ENCODE data around the gene PLAAT4. TPM values are rescaled to one million over a fixed set of nuclear protein-coding genes. Genes with fewer than 3 reads are reported as not detected.

Gene PLAAT4
- total RNA-seq, 1 experiment from 2014 or later: 2.9 TPM

- peaks cover 34% of the 10 kb centered on the region for H3K36me3 Mint-ChIP-seq
- POLR2A ChIA-PET: no interaction called here
- H3K4me1 Mint-ChIP-seq: peaks cover 54% of the 10 kb centered on the region
- DNase-seq (ENCODE audit: low spot score) (no peak), ATAC-seq (no peak)
- H3K27ac Mint-ChIP-seq: no peak overlapping the region
- CTCF ChIA-PET: no interaction called here
- no peak for TF ChIP-seq TP53 (CRISPR knock-in tag; IDR thresholded peaks at IDR 0.05)
- TF ChIP-seq, protein P1, sequence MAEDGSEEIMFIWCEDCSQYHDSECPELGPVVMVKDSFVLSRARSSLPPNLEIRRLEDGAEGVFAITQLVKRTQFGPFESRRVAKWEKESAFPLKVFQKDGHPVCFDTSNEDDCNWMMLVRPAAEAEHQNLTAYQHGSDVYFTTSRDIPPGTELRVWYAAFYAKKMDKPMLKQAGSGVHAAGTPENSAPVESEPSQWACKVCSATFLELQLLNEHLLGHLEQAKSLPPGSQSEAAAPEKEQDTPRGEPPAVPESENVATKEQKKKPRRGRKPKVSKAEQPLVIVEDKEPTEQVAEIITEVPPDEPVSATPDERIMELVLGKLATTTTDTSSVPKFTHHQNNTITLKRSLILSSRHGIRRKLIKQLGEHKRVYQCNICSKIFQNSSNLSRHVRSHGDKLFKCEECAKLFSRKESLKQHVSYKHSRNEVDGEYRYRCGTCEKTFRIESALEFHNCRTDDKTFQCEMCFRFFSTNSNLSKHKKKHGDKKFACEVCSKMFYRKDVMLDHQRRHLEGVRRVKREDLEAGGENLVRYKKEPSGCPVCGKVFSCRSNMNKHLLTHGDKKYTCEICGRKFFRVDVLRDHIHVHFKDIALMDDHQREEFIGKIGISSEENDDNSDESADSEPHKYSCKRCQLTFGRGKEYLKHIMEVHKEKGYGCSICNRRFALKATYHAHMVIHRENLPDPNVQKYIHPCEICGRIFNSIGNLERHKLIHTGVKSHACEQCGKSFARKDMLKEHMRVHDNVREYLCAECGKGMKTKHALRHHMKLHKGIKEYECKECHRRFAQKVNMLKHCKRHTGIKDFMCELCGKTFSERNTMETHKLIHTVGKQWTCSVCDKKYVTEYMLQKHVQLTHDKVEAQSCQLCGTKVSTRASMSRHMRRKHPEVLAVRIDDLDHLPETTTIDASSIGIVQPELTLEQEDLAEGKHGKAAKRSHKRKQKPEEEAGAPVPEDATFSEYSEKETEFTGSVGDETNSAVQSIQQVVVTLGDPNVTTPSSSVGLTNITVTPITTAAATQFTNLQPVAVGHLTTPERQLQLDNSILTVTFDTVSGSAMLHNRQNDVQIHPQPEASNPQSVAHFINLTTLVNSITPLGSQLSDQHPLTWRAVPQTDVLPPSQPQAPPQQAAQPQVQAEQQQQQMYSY (CRISPR knock-in tag; IDR thresholded peaks at IDR 0.05): no peak
- TF ChIP-seq CTCF (IDR thresholded peaks at IDR 0.05): no peak
- no peak for TF ChIP-seq SMAD4 (CRISPR knock-in tag; IDR thresholded peaks at IDR 0.05)
- no peak for TF ChIP-seq GABPB1 (CRISPR knock-in tag; IDR thresholded peaks at IDR 0.05)
- TF ChIP-seq, protein P2, sequence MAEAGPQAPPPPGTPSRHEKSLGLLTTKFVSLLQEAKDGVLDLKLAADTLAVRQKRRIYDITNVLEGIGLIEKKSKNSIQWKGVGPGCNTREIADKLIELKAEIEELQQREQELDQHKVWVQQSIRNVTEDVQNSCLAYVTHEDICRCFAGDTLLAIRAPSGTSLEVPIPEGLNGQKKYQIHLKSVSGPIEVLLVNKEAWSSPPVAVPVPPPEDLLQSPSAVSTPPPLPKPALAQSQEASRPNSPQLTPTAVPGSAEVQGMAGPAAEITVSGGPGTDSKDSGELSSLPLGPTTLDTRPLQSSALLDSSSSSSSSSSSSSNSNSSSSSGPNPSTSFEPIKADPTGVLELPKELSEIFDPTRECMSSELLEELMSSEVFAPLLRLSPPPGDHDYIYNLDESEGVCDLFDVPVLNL (CRISPR knock-in tag; IDR thresholded peaks at IDR 0.05; ENCODE audit: borderline replicate concordance, low read depth): no peak
- no peak for TF ChIP-seq ATF1 (CRISPR knock-in tag; IDR thresholded peaks at IDR 0.05)
- no peak for TF ChIP-seq ZNF219 (CRISPR knock-in tag; IDR thresholded peaks at IDR 0.05; ENCODE audit: borderline replicate concordance)
- TF ChIP-seq, protein P3, sequence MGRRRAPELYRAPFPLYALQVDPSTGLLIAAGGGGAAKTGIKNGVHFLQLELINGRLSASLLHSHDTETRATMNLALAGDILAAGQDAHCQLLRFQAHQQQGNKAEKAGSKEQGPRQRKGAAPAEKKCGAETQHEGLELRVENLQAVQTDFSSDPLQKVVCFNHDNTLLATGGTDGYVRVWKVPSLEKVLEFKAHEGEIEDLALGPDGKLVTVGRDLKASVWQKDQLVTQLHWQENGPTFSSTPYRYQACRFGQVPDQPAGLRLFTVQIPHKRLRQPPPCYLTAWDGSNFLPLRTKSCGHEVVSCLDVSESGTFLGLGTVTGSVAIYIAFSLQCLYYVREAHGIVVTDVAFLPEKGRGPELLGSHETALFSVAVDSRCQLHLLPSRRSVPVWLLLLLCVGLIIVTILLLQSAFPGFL (CRISPR knock-in tag; IDR thresholded peaks at IDR 0.05; ENCODE audit: borderline replicate concordance): no peak
- H3K27me3 Mint-ChIP-seq (ENCODE audit: low read depth): peaks cover 9% of the 10 kb centered on the region
- no peak overlapping the region for H3K4me3 Mint-ChIP-seq
- H3K9me3 Mint-ChIP-seq: peaks cover 53% of the 10 kb centered on the region
Observed at GRCh38 chr11:63501236-63501635, 35.4 kb upstream of the PLAAT4 start.

DNA sequence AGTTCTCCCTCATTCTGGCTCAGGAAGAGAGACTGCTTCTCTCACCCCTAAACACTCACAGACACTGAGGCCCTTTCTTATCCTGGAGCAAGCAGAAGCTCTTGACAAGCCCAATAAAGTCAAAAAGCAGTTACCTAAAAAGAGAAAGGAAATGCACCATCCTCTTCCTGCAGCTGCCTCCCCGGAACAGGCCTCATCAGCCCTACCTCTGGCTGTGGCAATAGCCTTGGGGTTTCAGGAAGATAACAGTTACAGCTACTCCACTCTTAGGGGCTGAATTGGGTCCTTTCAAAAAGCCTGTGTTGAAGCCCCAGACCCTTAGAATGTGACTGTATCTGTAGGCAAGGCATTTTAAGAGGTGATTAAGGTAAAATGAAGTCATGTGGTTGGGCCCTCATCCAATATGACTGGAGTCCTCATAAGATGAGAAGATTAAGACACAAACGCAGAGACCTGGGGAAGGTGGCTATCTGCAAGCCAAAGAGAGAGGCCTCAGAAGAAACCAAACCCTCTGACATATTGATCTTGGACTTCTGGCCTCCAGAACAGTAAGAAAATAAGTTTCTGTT lies 34.3 kb upstream of the PLAAT4 start:
- Mint-ChIP-seq H3K4me1 (peaks cover 65% of the 10 kb centered on the region), H3K4me3 (no peak overlapping the region), H3K36me3 (peaks cover 34% of the 10 kb centered on the region), H3K27ac (no peak overlapping the region), H3K9me3 (peaks cover 49% of the 10 kb centered on the region), H3K27me3 (ENCODE audit: low read depth) (peaks cover 13% of the 10 kb centered on the region)
- ATAC-seq (no peak), DNase-seq (ENCODE audit: low spot score) (no peak)
- POLR2A ChIA-PET: no interaction called here
- CTCF ChIA-PET: no interaction called here
- TF ChIP-seq, protein P4, sequence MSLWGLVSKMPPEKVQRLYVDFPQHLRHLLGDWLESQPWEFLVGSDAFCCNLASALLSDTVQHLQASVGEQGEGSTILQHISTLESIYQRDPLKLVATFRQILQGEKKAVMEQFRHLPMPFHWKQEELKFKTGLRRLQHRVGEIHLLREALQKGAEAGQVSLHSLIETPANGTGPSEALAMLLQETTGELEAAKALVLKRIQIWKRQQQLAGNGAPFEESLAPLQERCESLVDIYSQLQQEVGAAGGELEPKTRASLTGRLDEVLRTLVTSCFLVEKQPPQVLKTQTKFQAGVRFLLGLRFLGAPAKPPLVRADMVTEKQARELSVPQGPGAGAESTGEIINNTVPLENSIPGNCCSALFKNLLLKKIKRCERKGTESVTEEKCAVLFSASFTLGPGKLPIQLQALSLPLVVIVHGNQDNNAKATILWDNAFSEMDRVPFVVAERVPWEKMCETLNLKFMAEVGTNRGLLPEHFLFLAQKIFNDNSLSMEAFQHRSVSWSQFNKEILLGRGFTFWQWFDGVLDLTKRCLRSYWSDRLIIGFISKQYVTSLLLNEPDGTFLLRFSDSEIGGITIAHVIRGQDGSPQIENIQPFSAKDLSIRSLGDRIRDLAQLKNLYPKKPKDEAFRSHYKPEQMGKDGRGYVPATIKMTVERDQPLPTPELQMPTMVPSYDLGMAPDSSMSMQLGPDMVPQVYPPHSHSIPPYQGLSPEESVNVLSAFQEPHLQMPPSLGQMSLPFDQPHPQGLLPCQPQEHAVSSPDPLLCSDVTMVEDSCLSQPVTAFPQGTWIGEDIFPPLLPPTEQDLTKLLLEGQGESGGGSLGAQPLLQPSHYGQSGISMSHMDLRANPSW (CRISPR knock-in tag; conservative IDR thresholded peaks at IDR 0.05; ENCODE audit: low read depth): no peak
- TF ChIP-seq ZNF671 (CRISPR knock-in tag; IDR thresholded peaks at IDR 0.05) (no peak), ESRRA (CRISPR knock-in tag; IDR thresholded peaks at IDR 0.05; ENCODE audit: borderline replicate concordance) (no peak), ELF4 (CRISPR knock-in tag; IDR thresholded peaks at IDR 0.05; ENCODE audit: low read depth) (no peak), ZNF416 (CRISPR knock-in tag; IDR thresholded peaks at IDR 0.05) (no peak), MYBL2 (CRISPR knock-in tag; IDR thresholded peaks at IDR 0.05) (no peak), OVOL2 (CRISPR knock-in tag; IDR thresholded peaks at IDR 0.05; ENCODE audit: borderline replicate concordance) (no peak), ZNF317 (CRISPR knock-in tag; IDR thresholded peaks at IDR 0.05; ENCODE audit: borderline replicate concordance, low read depth) (no peak), ATF2 (CRISPR knock-in tag; IDR thresholded peaks at IDR 0.05; ENCODE audit: borderline replicate concordance, low read depth) (no peak), ZNF263 (CRISPR knock-in tag; IDR thresholded peaks at IDR 0.05; ENCODE audit: low read depth) (no peak), CREB1 (CRISPR knock-in tag; IDR thresholded peaks at IDR 0.05) (no peak), ATF1 (CRISPR knock-in tag; IDR thresholded peaks at IDR 0.05) (no peak), NR3C1 (CRISPR knock-in tag; conservative IDR thresholded peaks at IDR 0.05; ENCODE audit: low read depth) (no peak), HMGA2 (CRISPR knock-in tag; IDR thresholded peaks at IDR 0.05) (no peak)
- TF ChIP-seq, protein P5, sequence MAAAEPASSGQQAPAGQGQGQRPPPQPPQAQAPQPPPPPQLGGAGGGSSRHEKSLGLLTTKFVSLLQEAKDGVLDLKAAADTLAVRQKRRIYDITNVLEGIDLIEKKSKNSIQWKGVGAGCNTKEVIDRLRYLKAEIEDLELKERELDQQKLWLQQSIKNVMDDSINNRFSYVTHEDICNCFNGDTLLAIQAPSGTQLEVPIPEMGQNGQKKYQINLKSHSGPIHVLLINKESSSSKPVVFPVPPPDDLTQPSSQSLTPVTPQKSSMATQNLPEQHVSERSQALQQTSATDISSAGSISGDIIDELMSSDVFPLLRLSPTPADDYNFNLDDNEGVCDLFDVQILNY (CRISPR knock-in tag; IDR thresholded peaks at IDR 0.05): no peak
